ENCODE results near the gene PIGC. TPM values are rescaled to one million over a fixed set of nuclear protein-coding genes. Genes with fewer than 3 reads are reported as not detected.

The PIGC gene
- total RNA-seq, 1 experiment from 2014 or later = 29.2 TPM

DNA sequence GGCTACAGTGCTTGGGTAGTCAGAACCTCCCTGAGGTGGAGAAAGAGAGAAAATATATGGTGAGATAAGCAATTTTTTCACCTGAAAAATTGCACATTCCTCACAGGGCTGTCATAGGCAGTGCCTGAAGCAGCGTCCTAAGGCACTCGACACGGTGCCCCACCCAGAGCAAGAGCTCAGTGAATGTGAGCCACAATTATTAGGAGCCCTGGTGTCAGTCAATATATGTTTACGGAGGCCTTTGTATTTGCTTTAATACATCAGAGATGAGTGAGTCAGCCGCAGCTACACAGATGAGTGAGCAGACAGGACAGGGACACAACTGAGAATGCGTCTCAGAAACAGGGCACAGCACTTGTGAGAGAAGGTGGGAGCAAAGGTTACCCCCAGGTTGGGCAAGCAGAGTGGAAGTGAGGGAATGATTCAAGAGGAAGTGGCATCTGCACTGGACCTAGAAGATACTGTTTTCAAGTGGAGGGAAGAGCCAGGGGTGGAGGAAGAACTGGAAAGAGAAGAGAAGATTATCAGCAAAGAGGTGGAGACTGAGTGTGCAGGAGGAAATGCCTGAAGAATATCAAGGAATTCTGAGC is 5.2 kb upstream of the PIGC start:
- Mint-ChIP-seq H3K36me3 (ENCODE audit: insufficient read depth, unreplicated experiment) (peaks cover 10% of the 10 kb centered on the region), H3K4me3 (ENCODE audit: low read depth, unreplicated experiment) (peak overlapping the region; percentile 25), H3K27me3 (ENCODE audit: unreplicated experiment) (no peaks in the 10 kb centered on the region), H3K4me1 (ENCODE audit: low read depth, unreplicated experiment) (peaks cover 70% of the 10 kb centered on the region), H3K9me3 (ENCODE audit: low read depth, unreplicated experiment) (no peaks in the 10 kb centered on the region), H3K27ac (ENCODE audit: unreplicated experiment) (peak overlapping the region; percentile 63)
- CTCF ChIA-PET = interaction anchor here (0.7 to 3.0 kb wide), 9 partner anchors 17 to 447 kb away, joined by 3 to 31 read pairs (median 3); partner anchors contain the start of gene SUCO
- peak; percentile 56 for DNase-seq
- TF ChIP-seq, protein P1, sequence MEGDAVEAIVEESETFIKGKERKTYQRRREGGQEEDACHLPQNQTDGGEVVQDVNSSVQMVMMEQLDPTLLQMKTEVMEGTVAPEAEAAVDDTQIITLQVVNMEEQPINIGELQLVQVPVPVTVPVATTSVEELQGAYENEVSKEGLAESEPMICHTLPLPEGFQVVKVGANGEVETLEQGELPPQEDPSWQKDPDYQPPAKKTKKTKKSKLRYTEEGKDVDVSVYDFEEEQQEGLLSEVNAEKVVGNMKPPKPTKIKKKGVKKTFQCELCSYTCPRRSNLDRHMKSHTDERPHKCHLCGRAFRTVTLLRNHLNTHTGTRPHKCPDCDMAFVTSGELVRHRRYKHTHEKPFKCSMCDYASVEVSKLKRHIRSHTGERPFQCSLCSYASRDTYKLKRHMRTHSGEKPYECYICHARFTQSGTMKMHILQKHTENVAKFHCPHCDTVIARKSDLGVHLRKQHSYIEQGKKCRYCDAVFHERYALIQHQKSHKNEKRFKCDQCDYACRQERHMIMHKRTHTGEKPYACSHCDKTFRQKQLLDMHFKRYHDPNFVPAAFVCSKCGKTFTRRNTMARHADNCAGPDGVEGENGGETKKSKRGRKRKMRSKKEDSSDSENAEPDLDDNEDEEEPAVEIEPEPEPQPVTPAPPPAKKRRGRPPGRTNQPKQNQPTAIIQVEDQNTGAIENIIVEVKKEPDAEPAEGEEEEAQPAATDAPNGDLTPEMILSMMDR (IDR thresholded peaks at IDR 0.05; ENCODE audit: unreplicated experiment) = no peak
- intact Hi-C loops (cut with micrococcal nuclease; ENCODE audit: unreplicated experiment) = loop anchor here (1.0 kb wide), 1 partner anchor 269 kb away; no protein-coding TSS in a partner anchor
- BruUV-seq (replicated peaks) = no TSS peak

DNA sequence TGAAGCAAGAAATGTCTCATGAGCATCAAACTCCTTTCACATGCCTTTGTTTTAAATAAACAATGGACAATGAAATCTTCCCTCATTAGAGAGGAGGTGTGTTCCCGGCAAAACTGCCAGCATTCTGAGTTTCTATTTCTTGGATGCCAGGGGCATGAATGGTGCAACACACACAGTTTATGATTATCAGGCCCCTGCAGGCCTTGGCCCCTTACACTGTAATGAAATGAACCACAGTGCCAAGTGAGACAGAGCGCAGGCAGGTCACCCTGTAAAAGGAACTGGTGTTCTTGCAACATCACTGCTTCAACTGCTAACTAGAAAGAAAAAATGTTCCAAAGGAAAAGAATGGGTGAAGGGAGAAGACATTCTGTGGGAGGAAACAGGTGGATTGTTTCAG is 3.8 kb upstream of the PIGC start:
- no peak overlapping the region for H3K27ac Mint-ChIP-seq (ENCODE audit: unreplicated experiment)
- BruUV-seq (replicated peaks) = no TSS peak
- CTCF ChIA-PET = no interaction called here
- H3K36me3 Mint-ChIP-seq (ENCODE audit: insufficient read depth, unreplicated experiment) = peaks cover 20% of the 10 kb centered on the region
- H3K9me3 Mint-ChIP-seq (ENCODE audit: low read depth, unreplicated experiment) = no peaks in the 10 kb centered on the region
- peak; percentile 51 for DNase-seq
- intact Hi-C loops (cut with micrococcal nuclease; ENCODE audit: unreplicated experiment) = no loop called here
- TF ChIP-seq, protein P1 (IDR thresholded peaks at IDR 0.05; ENCODE audit: unreplicated experiment) = no peak
- no peak overlapping the region for H3K4me3 Mint-ChIP-seq (ENCODE audit: low read depth, unreplicated experiment)
- no peaks in the 10 kb centered on the region for H3K27me3 Mint-ChIP-seq (ENCODE audit: unreplicated experiment)
- peaks cover 60% of the 10 kb centered on the region for H3K4me1 Mint-ChIP-seq (ENCODE audit: low read depth, unreplicated experiment)

DNA sequence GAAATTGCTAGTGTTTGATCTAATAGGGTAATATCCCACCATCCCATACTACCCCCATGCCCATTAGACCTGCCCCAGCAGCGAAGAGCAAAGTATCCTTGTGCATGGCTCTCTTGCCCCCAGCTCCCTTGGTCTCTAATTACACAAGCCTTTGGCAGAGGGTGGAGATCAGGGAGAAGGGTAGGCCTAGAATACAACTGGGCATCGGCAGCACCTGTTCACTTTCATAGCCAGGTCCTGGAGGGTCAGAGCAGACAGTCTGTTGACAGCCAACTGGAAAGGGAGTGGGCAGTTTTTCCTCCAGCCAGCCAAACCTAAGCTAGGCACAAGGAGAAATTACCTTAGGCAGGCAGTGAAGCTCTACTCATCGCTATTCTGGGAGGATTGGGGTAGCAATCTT is 2.7 kb upstream of the PIGC start:
- no TSS peak for BruUV-seq (replicated peaks)
- Mint-ChIP-seq H3K36me3 (ENCODE audit: insufficient read depth, unreplicated experiment) (peaks cover 20% of the 10 kb centered on the region), H3K4me3 (ENCODE audit: low read depth, unreplicated experiment) (no peak overlapping the region), H3K27ac (ENCODE audit: unreplicated experiment) (no peak overlapping the region), H3K9me3 (ENCODE audit: low read depth, unreplicated experiment) (no peaks in the 10 kb centered on the region), H3K4me1 (ENCODE audit: low read depth, unreplicated experiment) (peaks cover 63% of the 10 kb centered on the region), H3K27me3 (ENCODE audit: unreplicated experiment) (no peaks in the 10 kb centered on the region)
- CTCF ChIA-PET = interaction anchor here (0.5 to 0.7 kb wide), 2 partner anchors 22 to 47 kb away, joined by 4 to 7 read pairs; no protein-coding TSS in a partner anchor
- DNase-seq = no peak
- intact Hi-C loops (cut with micrococcal nuclease; ENCODE audit: unreplicated experiment) = no loop called here
- TF ChIP-seq, protein P1 (IDR thresholded peaks at IDR 0.05; ENCODE audit: unreplicated experiment) = no peak

DNA sequence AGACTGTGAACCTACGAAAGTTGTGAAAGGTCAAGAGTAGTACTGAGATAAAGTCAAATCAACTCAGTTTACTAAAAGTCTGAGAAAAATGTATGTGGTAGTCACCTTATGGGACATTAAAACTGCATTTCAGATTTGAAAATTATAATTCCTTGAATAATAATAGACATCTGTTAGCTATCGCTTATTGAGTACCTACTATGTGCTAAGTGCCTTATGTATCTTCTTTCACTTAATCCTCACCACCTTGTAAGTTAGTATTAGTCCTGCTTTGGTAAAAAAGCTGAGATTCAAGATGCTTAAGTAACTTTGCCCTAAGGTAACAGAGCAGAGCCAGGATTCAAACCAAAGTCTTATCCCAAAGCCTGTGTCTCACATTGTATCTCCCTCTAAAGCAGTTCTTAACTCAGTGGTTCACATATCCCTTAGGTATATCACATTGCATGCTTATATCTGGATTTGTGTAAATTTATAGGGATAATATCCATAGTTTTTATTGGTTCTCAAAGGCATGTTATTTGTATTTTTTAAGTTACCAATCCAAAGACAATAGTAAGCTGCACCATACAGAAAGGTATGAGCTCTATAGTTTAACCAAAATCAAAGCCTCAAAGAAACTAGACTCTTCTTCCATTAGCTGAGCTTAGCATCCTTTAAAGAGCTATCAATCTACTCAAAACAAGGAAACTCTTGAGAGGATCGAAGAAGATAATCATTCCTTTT is 865 bp downstream of the PIGC start:
- no peaks in the 10 kb centered on the region for H3K27me3 Mint-ChIP-seq (ENCODE audit: unreplicated experiment)
- intact Hi-C loops (cut with micrococcal nuclease; ENCODE audit: unreplicated experiment) = no loop called here
- H3K27ac Mint-ChIP-seq (ENCODE audit: unreplicated experiment) = peak overlapping the region; percentile 79
- H3K4me1 Mint-ChIP-seq (ENCODE audit: low read depth, unreplicated experiment) = peaks cover 34% of the 10 kb centered on the region
- peak overlapping the region; percentile 87 for H3K4me3 Mint-ChIP-seq (ENCODE audit: low read depth, unreplicated experiment)
- no peak for DNase-seq
- no TSS peak for BruUV-seq (replicated peaks)
- no peaks in the 10 kb centered on the region for H3K9me3 Mint-ChIP-seq (ENCODE audit: low read depth, unreplicated experiment)
- H3K36me3 Mint-ChIP-seq (ENCODE audit: insufficient read depth, unreplicated experiment) = peaks cover 11% of the 10 kb centered on the region
- CTCF ChIA-PET = interaction anchor here (1.0 to 1.5 kb wide), 4 partner anchors 11 to 458 kb away, joined by 3 to 8 read pairs (median 4); no protein-coding TSS in a partner anchor
- TF ChIP-seq, protein P1 (IDR thresholded peaks at IDR 0.05; ENCODE audit: unreplicated experiment) = no peak
